Endothelial cell of umbilical vein (primary cell): ENCODE results near the gene C2orf69. TPM values are rescaled to one million over a fixed set of nuclear protein-coding genes. Genes with fewer than 3 reads are reported as not detected.

Experiments
- BruUV-seq: library from RNA; stranded (reverse); fragments of 400-500 nt; replicated peaks from 2 replicates; lab custom pipeline; 2021; lab: Mats Ljungman, UMichigan
- CTCF ChIA-PET: fragments of 300-600, 350-600 bp; sonication (Branson Sonifier 250); formaldehyde crosslinking; loops from one replicate; lab custom pipeline; 2021; ENCODE audit warnings: antibody characterized with exemption, inconsistent platforms; lab: Charles Lee
- POLR2A ChIA-PET: fragments of 300-600, 350-600 bp; sonication (Branson Sonifier 250); formaldehyde crosslinking; loops from one replicate; lab custom pipeline; 2021; ENCODE audit warnings: antibody characterized with exemption, inconsistent platforms; lab: Charles Lee
- DNase-seq: peaks from one replicate; pipeline ENCODE4 v3.0.0-alpha.2; 2011; ENCODE audit warnings: low read depth, low spot score
- FAIRE-seq: peaks from 2 replicates; lab custom pipeline; 2011; peaks lifted over from hg19 to GRCh38; lab: Jason Lieb, UNC
- H2AFZ ChIP-seq: 2 replicates; pipeline ENCODE4 v1.6.0; 2012; ENCODE audit warnings: low read depth, low read length, control low read depth, inconsistent platforms
- H3K27ac ChIP-seq: 2 replicates; pipeline ENCODE4 v1.5.1; 2011; ENCODE audit warnings: low read depth, mild to moderate bottlenecking, control low read depth, low read length, moderate library complexity; ENCODE audit not compliant: insufficient read depth
- H3K27me3 ChIP-seq, 2 experiments: 2 replicates each; pipeline versions ENCODE4 v1.6.0 to v1.6.1; 2011; ENCODE audit warnings: low read length in 2 of 2, mixed read lengths in 1 of 2; ENCODE audit not compliant: control insufficient read depth in 2 of 2, insufficient read depth in 2 of 2
- H3K36me3 ChIP-seq, 2 experiments: 2 replicates in 1 of 2; 3 replicates in 1 of 2; pipeline ENCODE4 v1.5.1; 2011; ENCODE audit warnings: low read length in 2 of 2, mild to moderate bottlenecking in 1 of 2, moderate library complexity in 1 of 2; ENCODE audit not compliant: control insufficient read depth in 2 of 2, insufficient read depth in 2 of 2; ENCODE audit errors: extremely low read depth in 1 of 2
- H3K4me1 ChIP-seq: 3 replicates; pipeline ENCODE4 v1.5.1; 2011; ENCODE audit warnings: mild to moderate bottlenecking, low read length; ENCODE audit not compliant: control insufficient read depth, insufficient read depth; ENCODE audit errors: extremely low read depth
- H3K4me2 ChIP-seq: 2 replicates; pipeline ENCODE4 v1.6.1; 2011; ENCODE audit warnings: low read length, control low read depth, mixed read lengths; ENCODE audit not compliant: insufficient read depth
- H3K4me3 ChIP-seq, 3 experiments: fragments of 200-600 bp in 1 of 3; sonication (generic), shearing (Covaris generic) in 1 of 3; replicated peaks in 1 of 3; 2 replicates each; pipeline ENCODE4 v1.5.1; 2011 to 2016; ENCODE audit warnings: control low read depth in 3 of 3, low read length in 3 of 3, mild to moderate bottlenecking in 2 of 3, inconsistent platforms in 1 of 3, low read depth in 1 of 3, moderate library complexity in 1 of 3; ENCODE audit not compliant: insufficient read depth in 1 of 3
- H3K79me2 ChIP-seq: 2 replicates; pipeline ENCODE4 v1.6.0; 2012; ENCODE audit warnings: low read length, inconsistent platforms; ENCODE audit not compliant: control insufficient read depth, insufficient read depth
- H3K9ac ChIP-seq: replicated peaks from 2 replicates; pipeline ENCODE3; 2011; ENCODE audit warnings: low read length, control low read depth; ENCODE audit not compliant: insufficient read depth; ENCODE audit errors: extremely low read depth
- H3K9me1 ChIP-seq: replicated peaks from 3 replicates; pipeline ENCODE4 v1.6.0; 2011; ENCODE audit warnings: mild to moderate bottlenecking, low read length; ENCODE audit not compliant: control insufficient read depth, insufficient read depth; ENCODE audit errors: extremely low read depth
- H3K9me3 ChIP-seq: replicated peaks from 2 replicates; pipeline ENCODE4 v1.5.1; 2012; ENCODE audit warnings: low read length, inconsistent platforms; ENCODE audit not compliant: control insufficient read depth, insufficient read depth
- H4K20me1 ChIP-seq: replicated peaks from 2 replicates; pipeline ENCODE3; 2011; ENCODE audit warnings: mild to moderate bottlenecking, low read length; ENCODE audit not compliant: control insufficient read depth, insufficient read depth; ENCODE audit errors: extremely low read depth
- CTCF ChIP-seq, 2 donors: IDR thresholded peaks; 1 replicate in 1 of 2; 2 replicates in 1 of 2; pipeline ENCODE4 v1.5.1; 2011; ENCODE audit warnings: low read length in 2 of 2, mild to moderate bottlenecking in 2 of 2, moderate library complexity in 2 of 2, control low read depth in 1 of 2, inconsistent platforms in 1 of 2, low read depth in 1 of 2; ENCODE audit not compliant: insufficient read depth in 1 of 2; ENCODE audit errors: extremely low read depth in 1 of 2
- GATA2 ChIP-seq: IDR thresholded peaks from 2 replicates; pipeline ENCODE4 v1.7.0; 2011; ENCODE audit warnings: low read depth, mild to moderate bottlenecking, moderate library complexity, mixed read lengths, low read length; ENCODE audit not compliant: insufficient read length, insufficient read depth
- JUN ChIP-seq: IDR thresholded peaks from 2 replicates; pipeline ENCODE4 v1.6.1; 2011; ENCODE audit warnings: borderline replicate concordance, low read depth; ENCODE audit not compliant: insufficient read length, insufficient read depth
- dilution Hi-C: fragments of 300-500 bp; cut with MboI; formaldehyde crosslinking; loops from one replicate; pipeline ENCODE4 v1.15.0; 2019; ENCODE audit warnings: low sequenced_read_pairs; ENCODE audit not compliant: extremely low pct_ligation_motif_present
- intact Hi-C: fragments of 100-400 bp; cut with micrococcal nuclease; formaldehyde crosslinking; loops from one replicate; pipeline ENCODE4 v1.10.0; 2022
- polyA plus RNA-seq, 4 experiments: library from polyadenylated mRNA; depleted of rRNA in 3 of 4; stranded (reverse) in 3 of 4; unstranded in 1 of 4; fragments of >200 nt; gene quantifications; 2 replicates each; pipeline versions ENCODE4 v1.2.1 to v1.2.3, GENCODE V29; 2011 to 2012; ENCODE audit warnings: missing spikeins in 1 of 4
- total RNA-seq: library from RNA; stranded (reverse); gene quantifications from 2 replicates; pipeline ENCODE4 v1.2.3, GENCODE V29; 2021

Gene C2orf69
- total and polyA plus RNA-seq, 2 donors (not counting 3 experiments of a cell fraction or from before 2014, with no cell fraction given): 1.7 to 12.9 TPM

DNA sequence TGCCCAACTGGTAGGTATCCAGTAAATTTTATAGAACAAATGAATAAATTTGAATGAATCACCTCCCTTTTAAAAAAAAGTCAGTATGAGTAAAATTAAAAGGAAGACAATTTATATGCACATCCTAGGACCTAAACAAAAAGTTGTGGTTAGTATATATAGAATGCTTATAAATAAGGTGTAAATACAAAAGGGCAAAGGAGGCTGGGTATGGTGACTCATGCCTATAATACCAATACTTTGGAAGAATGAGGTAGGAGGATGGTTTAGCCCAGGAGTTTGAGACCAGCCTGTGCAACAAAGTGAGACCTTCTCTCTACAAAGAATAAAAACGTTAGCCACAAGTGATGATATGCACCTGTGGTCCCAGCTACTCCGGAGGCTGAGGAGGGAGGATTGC is 12.8 kb downstream of the C2orf69 start:
- Histone ChIP-seq H3K4me1 (no peaks in the 10 kb centered on the region), H3K79me2 (peaks cover 65% of the 10 kb centered on the region), H3K9me3 (no peaks in the 10 kb centered on the region), H4K20me1 (no peaks in the 10 kb centered on the region), H3K9me1 (no peaks in the 10 kb centered on the region), H3K27ac (no peak overlapping the region), H3K27me3 (no peaks in the 10 kb centered on the region), H2AFZ (no peak overlapping the region), H3K9ac (no peak overlapping the region), H3K36me3 (peaks cover 2 to 3% of the 10 kb centered on the region in 2 experiments), H3K4me3 (no peak overlapping the region), H3K4me2 (no peak overlapping the region)
- no peak for DNase-seq
- BruUV-seq: no TSS peak
- TF ChIP-seq CTCF (IDR thresholded peaks at IDR 0.05; ENCODE audit: extremely low read depth in 1 of 2, insufficient read depth in 1 of 2, low read depth in 1 of 2, low read length in 2 of 2) (no peak), JUN (peak; percentile 6)
- no peak for FAIRE-seq
- intact Hi-C loops: loop anchor here (1.0 kb wide), 1 partner anchor 10 kb away; no protein-coding TSS in a partner anchor
- ChIA-PET CTCF (no interaction called here), POLR2A (no interaction called here)
- dilution Hi-C loops: no loop called here

GRCh38 chr2:199926806-199927205 is 15.7 kb downstream of the C2orf69 start:
- intact Hi-C loops (no loop called here), dilution Hi-C loops (no loop called here)
- no peak overlapping the region for H2AFZ ChIP-seq
- no peak overlapping the region for H3K9ac ChIP-seq
- DNase-seq: no peak
- CTCF ChIA-PET: interaction anchor here (0.9 kb wide), 1 partner anchor 14 kb away, joined by 6 read pairs; no protein-coding TSS in a partner anchor
- no peaks in the 10 kb centered on the region for H4K20me1 ChIP-seq
- no peak for FAIRE-seq
- POLR2A ChIA-PET: no interaction called here
- H3K4me3 ChIP-seq: no peak overlapping the region
- TF ChIP-seq GATA2: no peak
- TF ChIP-seq JUN: no peak
- no peak for TF ChIP-seq CTCF (IDR thresholded peaks at IDR 0.05; ENCODE audit: extremely low read depth in 1 of 2, insufficient read depth in 1 of 2, low read depth in 1 of 2, low read length in 2 of 2)
- no peaks in the 10 kb centered on the region for H3K9me3 ChIP-seq
- no TSS peak for BruUV-seq
- no peak overlapping the region for H3K4me2 ChIP-seq
- H3K9me1 ChIP-seq: no peaks in the 10 kb centered on the region
- H3K79me2 ChIP-seq: peaks cover 41% of the 10 kb centered on the region
- no peak overlapping the region for H3K27ac ChIP-seq
- peaks cover 2 to 4% of the 10 kb centered on the region in 2 experiments for H3K36me3 ChIP-seq
- H3K27me3 ChIP-seq: no peaks in the 10 kb centered on the region
- no peaks in the 10 kb centered on the region for H3K4me1 ChIP-seq
